ENCODE measurements around the gene SYNJ1.
"Not testable (repeated sequence)": the region's sequence is repeated elsewhere in the genome, so short reads cannot be mapped to it uniquely, and the experiment has no call there.

The SYNJ1 gene

DNA sequence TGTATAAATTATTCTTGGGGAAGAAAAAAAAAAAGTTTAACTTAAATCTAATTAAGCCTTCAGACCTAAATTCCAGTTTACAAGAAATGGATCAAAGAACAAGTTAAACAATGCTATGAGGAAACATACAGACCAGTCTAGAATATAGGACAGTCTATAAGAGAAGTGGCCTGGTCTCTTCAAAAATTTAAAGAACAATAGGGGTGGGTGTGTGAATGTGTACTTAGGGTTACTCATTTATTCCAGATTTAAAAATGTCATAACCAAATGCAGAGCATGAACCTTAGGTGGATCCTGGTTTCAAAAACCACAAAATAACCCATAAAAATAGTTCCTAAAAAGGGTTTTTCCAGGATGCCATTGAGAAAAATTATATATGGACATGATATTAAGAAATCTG, 21.8 kb upstream of the SYNJ1 start:
- Histone ChIP-seq H3K4me3 (no peak overlapping the region), H3K27ac (no peak overlapping the region)
- no peak for DNase-seq (ENCODE audit: low spot score)
- TF ChIP-seq, protein P1, sequence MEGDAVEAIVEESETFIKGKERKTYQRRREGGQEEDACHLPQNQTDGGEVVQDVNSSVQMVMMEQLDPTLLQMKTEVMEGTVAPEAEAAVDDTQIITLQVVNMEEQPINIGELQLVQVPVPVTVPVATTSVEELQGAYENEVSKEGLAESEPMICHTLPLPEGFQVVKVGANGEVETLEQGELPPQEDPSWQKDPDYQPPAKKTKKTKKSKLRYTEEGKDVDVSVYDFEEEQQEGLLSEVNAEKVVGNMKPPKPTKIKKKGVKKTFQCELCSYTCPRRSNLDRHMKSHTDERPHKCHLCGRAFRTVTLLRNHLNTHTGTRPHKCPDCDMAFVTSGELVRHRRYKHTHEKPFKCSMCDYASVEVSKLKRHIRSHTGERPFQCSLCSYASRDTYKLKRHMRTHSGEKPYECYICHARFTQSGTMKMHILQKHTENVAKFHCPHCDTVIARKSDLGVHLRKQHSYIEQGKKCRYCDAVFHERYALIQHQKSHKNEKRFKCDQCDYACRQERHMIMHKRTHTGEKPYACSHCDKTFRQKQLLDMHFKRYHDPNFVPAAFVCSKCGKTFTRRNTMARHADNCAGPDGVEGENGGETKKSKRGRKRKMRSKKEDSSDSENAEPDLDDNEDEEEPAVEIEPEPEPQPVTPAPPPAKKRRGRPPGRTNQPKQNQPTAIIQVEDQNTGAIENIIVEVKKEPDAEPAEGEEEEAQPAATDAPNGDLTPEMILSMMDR (IDR thresholded peaks at IDR 0.05) = no peak

DNA sequence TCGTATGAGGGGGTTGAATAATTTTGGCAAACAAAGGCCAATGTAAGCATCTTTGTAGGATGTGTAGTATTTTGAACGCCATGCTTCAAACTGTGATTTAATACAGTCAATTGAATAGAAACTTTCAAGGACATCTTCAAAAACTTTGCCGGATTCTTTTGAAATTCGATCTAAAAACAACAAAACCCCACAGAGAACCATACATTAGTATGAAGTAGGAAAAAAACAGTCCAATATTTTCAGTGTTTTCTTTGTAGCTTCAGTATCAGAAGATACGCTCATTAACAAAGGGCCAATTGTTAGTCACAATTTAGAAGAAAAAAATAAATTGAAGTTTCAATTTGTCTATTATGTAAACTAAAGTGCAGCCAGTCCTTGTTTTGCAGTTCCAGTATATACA, 20.7 kb upstream of the SYNJ1 start:
- H3K4me3 ChIP-seq = no peak overlapping the region
- no peak for DNase-seq (ENCODE audit: low spot score)
- H3K27ac ChIP-seq = no peak overlapping the region
- TF ChIP-seq, protein P1 (IDR thresholded peaks at IDR 0.05) = no peak

DNA sequence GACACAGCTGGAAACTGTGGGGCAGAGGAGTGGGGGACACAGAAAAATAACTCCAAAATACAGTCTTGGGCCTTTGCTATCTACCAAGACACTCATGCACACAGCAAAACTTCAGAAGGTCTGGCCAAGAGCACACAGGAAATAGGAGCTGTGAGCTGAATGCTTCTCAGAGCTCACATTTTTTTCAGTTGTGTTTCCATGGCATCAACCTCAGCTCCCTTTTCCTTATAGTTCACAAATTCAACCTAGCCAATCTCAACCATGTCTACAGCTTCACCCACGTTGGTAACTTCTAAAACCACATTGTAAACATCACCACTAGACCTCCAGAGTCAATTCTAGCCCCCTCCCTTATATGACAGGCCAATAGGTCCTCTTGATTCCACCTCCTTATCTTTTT, 19.6 kb upstream of the SYNJ1 start:
- H3K27ac ChIP-seq = no peak overlapping the region
- H3K4me3 ChIP-seq = no peak overlapping the region
- no peak for DNase-seq (ENCODE audit: low spot score)
- TF ChIP-seq, protein P1 (IDR thresholded peaks at IDR 0.05) = no peak

DNA sequence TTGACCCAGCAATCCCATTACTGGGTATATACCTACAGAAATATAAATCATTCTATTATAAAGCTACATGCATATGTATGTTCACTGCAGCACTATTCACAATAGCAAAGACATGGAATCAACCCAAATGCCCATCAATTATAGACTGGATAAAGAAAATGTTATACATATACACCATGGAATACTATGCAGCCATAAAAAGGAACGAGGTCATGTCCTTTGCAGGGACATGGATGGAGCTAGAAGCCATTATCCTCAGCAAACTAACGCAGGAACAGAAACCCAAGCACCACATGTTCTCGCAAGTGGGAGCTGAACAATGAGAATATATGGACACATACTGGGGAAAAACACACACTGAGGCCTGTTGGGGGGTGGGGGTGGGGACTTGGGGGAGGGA, 18.9 kb upstream of the SYNJ1 start:
- DNase-seq (ENCODE audit: low spot score); H3K27ac ChIP-seq; H3K4me3 ChIP-seq: not testable (repeated sequence)

DNA sequence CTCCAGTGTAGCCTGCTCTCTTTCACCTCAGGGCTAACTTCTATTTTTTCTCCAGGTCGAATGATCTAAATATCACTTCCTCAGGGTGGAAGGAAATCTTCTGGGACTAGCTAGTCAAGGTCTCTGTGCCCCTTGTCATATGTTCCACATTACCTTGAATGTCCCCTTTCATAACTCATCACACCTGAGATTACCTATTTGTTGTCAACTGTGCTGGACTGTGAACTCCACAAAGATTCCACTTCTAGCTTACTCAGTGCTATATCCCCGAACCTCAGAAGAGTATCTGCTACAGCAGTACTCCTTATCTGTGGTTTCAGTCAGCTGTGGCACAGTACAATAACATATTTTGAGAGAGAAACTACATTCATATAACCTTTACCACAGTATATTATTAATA, 14.6 kb upstream of the SYNJ1 start:
- TF ChIP-seq, protein P1 (IDR thresholded peaks at IDR 0.05) = no peak
- Histone ChIP-seq H3K27ac (no peak overlapping the region), H3K4me3 (no peak overlapping the region)
- no peak for DNase-seq (ENCODE audit: low spot score)

DNA sequence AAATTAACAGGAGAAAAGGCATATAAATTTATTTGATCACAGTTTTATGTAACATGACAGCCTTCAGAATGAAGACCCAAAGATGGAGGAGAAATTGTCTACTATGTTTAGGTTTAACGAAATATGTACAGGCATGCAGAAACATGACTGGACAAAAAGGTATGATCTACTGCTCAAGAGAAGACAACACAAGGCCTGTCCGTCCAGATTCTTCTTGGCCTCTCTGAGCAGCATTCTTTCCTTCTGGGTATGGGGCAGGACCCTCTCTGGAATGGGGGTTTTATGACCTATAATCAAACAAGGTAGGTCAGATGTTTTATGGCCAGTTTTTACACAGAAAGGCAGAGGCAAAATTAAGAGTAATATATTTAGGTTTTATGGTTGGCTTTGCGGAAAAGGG, 13.5 kb upstream of the SYNJ1 start:
- TF ChIP-seq, protein P1 (IDR thresholded peaks at IDR 0.05) = no peak
- no peak for DNase-seq (ENCODE audit: low spot score)
- no peak overlapping the region for H3K4me3 ChIP-seq
- H3K27ac ChIP-seq = no peak overlapping the region

DNA sequence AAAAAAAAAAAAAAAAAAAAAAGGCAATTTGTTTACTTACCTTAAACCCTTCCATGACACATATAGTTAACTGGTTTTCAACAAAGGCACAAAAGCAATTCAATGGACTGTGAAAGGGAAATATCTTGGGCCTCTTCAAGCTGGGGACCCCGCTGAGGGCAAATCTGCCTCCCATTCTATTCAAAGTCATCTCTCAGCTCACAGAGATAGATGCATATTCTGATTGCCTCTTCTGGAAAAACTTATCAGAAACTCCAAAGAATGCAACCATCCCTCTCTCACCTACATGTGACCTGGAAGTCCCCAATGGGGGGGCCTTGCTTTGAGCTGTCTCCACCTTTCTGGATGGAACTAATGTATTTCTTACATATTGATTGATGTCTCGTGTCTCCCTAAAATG, 12.1 kb upstream of the SYNJ1 start:
- no peak for DNase-seq (ENCODE audit: low spot score)
- Histone ChIP-seq H3K4me3 (no peak overlapping the region), H3K27ac (no peak overlapping the region)
- TF ChIP-seq, protein P1 (IDR thresholded peaks at IDR 0.05) = no peak

DNA sequence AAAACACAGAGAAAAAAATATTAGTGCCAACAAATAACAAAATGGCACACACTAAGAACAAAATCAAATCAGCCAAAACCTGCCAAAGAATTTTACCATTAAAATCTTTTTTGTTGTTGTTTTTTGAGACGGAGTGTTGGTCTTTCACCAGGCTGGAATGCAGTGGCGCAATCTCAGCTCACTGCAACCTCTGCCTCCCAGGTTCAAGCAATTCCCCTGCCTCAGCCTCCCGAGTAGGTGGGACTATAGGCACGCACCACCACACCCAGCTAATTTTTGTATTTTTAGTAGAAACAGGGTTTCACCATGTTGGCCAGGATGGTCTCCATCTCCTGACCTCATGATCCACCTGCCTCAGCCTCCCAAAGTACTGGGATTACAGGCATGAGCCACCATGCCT, 8.3 kb upstream of the SYNJ1 start:
- not testable (repeated sequence) for H3K4me3 ChIP-seq; H3K27ac ChIP-seq; DNase-seq (ENCODE audit: low spot score)

All from coronary artery (tissue), 2 donors.